Cardiac muscle cell (in vitro differentiated cells and primary cell): ENCODE measurements around the gene TOM1L1. TPM values are rescaled to one million over a fixed set of nuclear protein-coding genes. Genes with fewer than 3 reads are reported as not detected.

ENCODE experiments used
- DNase-seq, 2 donors: peaks; one replicate each; pipeline versions ENCODE4 v3.0.0 to v3.0.0-alpha.2; 2010 to 2017; ENCODE audit warnings: low read depth in 1 of 2, low spot score in 1 of 2
- H3K27ac ChIP-seq: fragments of 200-600 bp; sonication (generic); 2 replicates; pipeline ENCODE4 v1.5.1; 2016
- H3K27me3 ChIP-seq: fragments of 200-600 bp; sonication (generic); 2 replicates; pipeline ENCODE4 v1.6.0; 2016; ENCODE audit warnings: control low read depth
- H3K36me3 ChIP-seq: fragments of 200-600 bp; sonication (generic); 2 replicates; pipeline ENCODE4 v1.5.1; 2016; ENCODE audit warnings: control low read depth
- H3K4me1 ChIP-seq: fragments of 200-600 bp; sonication (generic); 2 replicates; pipeline ENCODE4 v1.8.1; 2017; ENCODE audit warnings: low read depth, mild to moderate bottlenecking, mixed run types
- H3K4me3 ChIP-seq: fragments of 200-600 bp; sonication (generic); 2 replicates; pipeline ENCODE4 v1.5.1; 2016; ENCODE audit warnings: mild to moderate bottlenecking
- H3K9me3 ChIP-seq: fragments of 200-600 bp; sonication (generic); 2 replicates; pipeline ENCODE4 v1.5.1; 2017; ENCODE audit warnings: low read depth, mild to moderate bottlenecking, control low read depth
- CTCF ChIP-seq: IDR thresholded peaks from 2 replicates; pipeline ENCODE4 v1.5.1; 2012; ENCODE audit warnings: low read depth, mild to moderate bottlenecking, low read length
- polyA plus RNA-seq: library from polyadenylated mRNA; unstranded; fragments of >200 nt; fragmentation: Nextera tagmentation; extraction: Ambion mirVana; gene quantifications from 2 replicates; pipeline ENCODE4 v1.2.1, GENCODE V29; 2016
- total RNA-seq: library from RNA; depleted of rRNA; stranded (reverse); fragments of >200 nt; gene quantifications from 2 replicates; pipeline ENCODE4 v1.2.3, GENCODE V29; 2016

TOM1L1 gene
- total and polyA plus RNA-seq, 2 experiments from 2014 or later = 23.7 to 37.7 TPM

- Histone ChIP-seq H3K36me3 (peaks cover 22% of the 10 kb centered on the region), H3K9me3 (no peaks in the 10 kb centered on the region), H3K27me3 (no peaks in the 10 kb centered on the region), H3K4me1 (peaks cover 7% of the 10 kb centered on the region), H3K4me3 (peak overlapping the region; percentile 99), H3K27ac (peak overlapping the region; percentile 89)
- peak; percentile 26 to 28 for DNase-seq
- TF ChIP-seq CTCF = peak; percentile 52
Observed at GRCh38 chr17:54967621-54968261, 67.1 kb downstream of the TOM1L1 start.

GRCh38 chr17:54968262-54968987 is 67.8 kb downstream of the TOM1L1 start, which contains the start of the genes COX11 and STXBP4:
COX11 (minus strand) TSS chr17:54968654; CDS start chr17:54968646, 8 bp downstream.
STXBP4 (plus strand) TSS chr17:54968765; CDS start chr17:54986220, 17,455 bp downstream.
- H3K4me3 ChIP-seq = peak within 1 kb of the TSS; percentile 99
- H3K36me3 ChIP-seq = peaks cover 15% of the 10 kb centered on the region
- peaks cover 7% of the 10 kb centered on the region for H3K4me1 ChIP-seq
- H3K27me3 ChIP-seq = no peaks in the 10 kb centered on the region
- DNase-seq = peak; percentile 96 to 98
- TF ChIP-seq CTCF = no peak
- peak within 1 kb of the TSS; percentile 89 for H3K27ac ChIP-seq
- H3K9me3 ChIP-seq = no peaks in the 10 kb centered on the region

- Histone ChIP-seq H3K27me3 (no peaks in the 10 kb centered on the region), H3K4me1 (peaks cover 7% of the 10 kb centered on the region), H3K4me3 (peak overlapping the region; percentile 99), H3K27ac (peak overlapping the region; percentile 89), H3K9me3 (no peaks in the 10 kb centered on the region), H3K36me3 (peaks cover 10% of the 10 kb centered on the region)
- DNase-seq = peak; percentile 51 to 53
- TF ChIP-seq CTCF = no peak
Observed at GRCh38 chr17:54968988-54969332, 68.3 kb downstream of the TOM1L1 start.

- H3K27ac ChIP-seq = peak overlapping the region; percentile 89
- no peaks in the 10 kb centered on the region for H3K9me3 ChIP-seq
- no peak for DNase-seq
- H3K4me1 ChIP-seq = peaks cover 7% of the 10 kb centered on the region
- no peaks in the 10 kb centered on the region for H3K27me3 ChIP-seq
- peaks cover under 1% of the 10 kb centered on the region for H3K36me3 ChIP-seq
- TF ChIP-seq CTCF = no peak
- H3K4me3 ChIP-seq = peak overlapping the region; percentile 99
Observed at GRCh38 chr17:54969658-54970572, 69.3 kb downstream of the TOM1L1 start.

GRCh38 chr17:54971147-54971546 is 70.5 kb downstream of the TOM1L1 start:
- peaks cover 7% of the 10 kb centered on the region for H3K4me1 ChIP-seq
- no peak overlapping the region for H3K4me3 ChIP-seq
- no peak for TF ChIP-seq CTCF
- no peak overlapping the region for H3K27ac ChIP-seq
- no peaks in the 10 kb centered on the region for H3K27me3 ChIP-seq
- no peak for DNase-seq
- no peaks in the 10 kb centered on the region for H3K36me3 ChIP-seq
- no peaks in the 10 kb centered on the region for H3K9me3 ChIP-seq
